GM13977 (cell line): Measurements from ENCODE around the gene CWC15.

ENCODE experiments used
- DNase-seq: peaks from one replicate; pipeline ENCODE4 v3.0.0; 2012; ENCODE audit warnings: low spot score
- in situ Hi-C: fragments of 300-500 bp; cut with MboI; formaldehyde crosslinking; loops from one replicate; pipeline ENCODE4 v1.12.0; 2022; ENCODE audit warnings: low sequenced_read_pairs, low pct_unique_long_range_greater_than_20kb, mixed read lengths, inconsistent platforms; ENCODE audit not compliant: unreplicated experiment
- TF ChIP-seq, protein P1 (sequence below): IDR thresholded peaks from 2 replicates; pipeline ENCODE4 v1.5.1; 2012; ENCODE audit warnings: mild to moderate bottlenecking, control low read depth; ENCODE audit not compliant: insufficient read depth; ENCODE audit errors: extremely low read depth, missing control alignments

CWC15 gene

DNA sequence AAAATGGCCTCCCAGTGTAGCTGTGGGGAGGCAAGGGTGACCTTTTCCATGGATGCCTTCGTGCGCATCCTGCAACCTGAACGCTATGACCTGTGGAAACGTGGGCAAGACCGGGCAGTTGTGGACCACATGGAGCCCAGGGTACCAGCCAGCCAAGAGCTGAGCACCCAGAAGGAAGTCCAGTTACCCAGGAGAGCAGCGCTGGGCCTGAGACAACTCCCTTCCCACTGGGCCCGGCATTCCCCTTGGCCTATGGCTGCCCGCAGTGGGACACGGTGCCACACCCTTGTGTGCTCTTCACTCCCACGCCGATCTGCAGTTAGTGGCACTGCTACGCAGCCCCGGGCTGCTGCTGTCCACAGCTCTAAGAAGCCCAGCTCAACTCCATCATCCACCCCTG is 24.9 kb upstream of the CWC15 start:
- no peak for DNase-seq
- TF ChIP-seq, protein P1, sequence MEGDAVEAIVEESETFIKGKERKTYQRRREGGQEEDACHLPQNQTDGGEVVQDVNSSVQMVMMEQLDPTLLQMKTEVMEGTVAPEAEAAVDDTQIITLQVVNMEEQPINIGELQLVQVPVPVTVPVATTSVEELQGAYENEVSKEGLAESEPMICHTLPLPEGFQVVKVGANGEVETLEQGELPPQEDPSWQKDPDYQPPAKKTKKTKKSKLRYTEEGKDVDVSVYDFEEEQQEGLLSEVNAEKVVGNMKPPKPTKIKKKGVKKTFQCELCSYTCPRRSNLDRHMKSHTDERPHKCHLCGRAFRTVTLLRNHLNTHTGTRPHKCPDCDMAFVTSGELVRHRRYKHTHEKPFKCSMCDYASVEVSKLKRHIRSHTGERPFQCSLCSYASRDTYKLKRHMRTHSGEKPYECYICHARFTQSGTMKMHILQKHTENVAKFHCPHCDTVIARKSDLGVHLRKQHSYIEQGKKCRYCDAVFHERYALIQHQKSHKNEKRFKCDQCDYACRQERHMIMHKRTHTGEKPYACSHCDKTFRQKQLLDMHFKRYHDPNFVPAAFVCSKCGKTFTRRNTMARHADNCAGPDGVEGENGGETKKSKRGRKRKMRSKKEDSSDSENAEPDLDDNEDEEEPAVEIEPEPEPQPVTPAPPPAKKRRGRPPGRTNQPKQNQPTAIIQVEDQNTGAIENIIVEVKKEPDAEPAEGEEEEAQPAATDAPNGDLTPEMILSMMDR: no peak
- in situ Hi-C loops: no loop called here

DNA sequence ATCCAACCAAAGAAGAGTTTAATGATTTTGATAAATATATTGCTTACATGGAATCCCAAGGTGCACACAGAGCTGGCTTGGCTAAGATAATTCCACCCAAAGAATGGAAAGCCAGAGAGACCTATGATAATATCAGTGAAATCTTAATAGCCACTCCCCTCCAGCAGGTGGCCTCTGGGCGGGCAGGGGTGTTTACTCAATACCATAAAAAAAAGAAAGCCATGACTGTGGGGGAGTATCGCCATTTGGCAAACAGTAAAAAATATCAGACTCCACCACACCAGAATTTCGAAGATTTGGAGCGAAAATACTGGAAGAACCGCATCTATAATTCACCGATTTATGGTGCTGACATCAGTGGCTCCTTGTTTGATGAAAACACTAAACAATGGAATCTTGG is 24.1 kb upstream of the CWC15 start:
- TF ChIP-seq, protein P1: peak; percentile 25
- in situ Hi-C loops: no loop called here
- DNase-seq: no peak

- in situ Hi-C loops: no loop called here
- TF ChIP-seq, protein P1: no peak
- DNase-seq: no peak
These were observed 20.1 kb upstream of the CWC15 start for GRCh38 chr11:94993400-94993943.

- in situ Hi-C loops: no loop called here
- no peak for DNase-seq
- TF ChIP-seq, protein P1: no peak
These were observed 15.4 kb upstream of the CWC15 start for GRCh38 chr11:94988748-94989147.

- in situ Hi-C loops: no loop called here
- TF ChIP-seq, protein P1: no peak
- DNase-seq: no peak
These were observed 14.0 kb upstream of the CWC15 start for GRCh38 chr11:94987378-94987777.

GRCh38 chr11:94975599-94975998 is 2.2 kb upstream of the CWC15 start:
- in situ Hi-C loops: no loop called here
- TF ChIP-seq, protein P1: no peak
- DNase-seq: no peak

DNA sequence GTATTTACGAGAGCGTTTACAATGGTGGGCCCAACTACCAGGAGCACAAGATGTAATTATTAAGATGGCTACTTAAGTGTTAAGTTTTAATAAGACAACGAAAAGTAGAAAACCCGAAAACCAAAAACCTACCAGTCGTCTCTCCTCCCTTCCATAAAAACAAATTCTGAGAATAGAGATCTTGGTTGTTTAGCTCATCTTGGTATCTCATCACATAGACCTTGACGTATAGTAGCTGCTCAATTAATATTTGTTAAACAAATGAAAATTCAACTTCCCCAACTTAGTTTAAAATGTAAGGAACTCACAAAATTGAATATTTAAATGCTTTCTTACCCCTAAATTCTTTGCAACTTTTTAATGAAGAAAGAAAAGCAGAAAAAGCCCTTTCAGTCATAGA is 822 bp upstream of the CWC15 start:
- in situ Hi-C loops: no loop called here
- DNase-seq: no peak
- TF ChIP-seq, protein P1: no peak
